Amygdala (tissue), 56 donors: ENCODE results near the gene MS4A6A.
"Not testable (repeated sequence)": the region's sequence is repeated elsewhere in the genome, so short reads cannot be mapped to it uniquely, and the experiment has no call there.

ENCODE experiments used
- DNase-seq, 56 donors: peaks; one replicate each; lab custom pipeline; 2025; lab: John Stamatoyannopoulos, UW

The MS4A6A gene

GRCh38 chr11:60130496-60130895 lies 52.4 kb downstream of the MS4A6A start:
- peak in 5 of 56 donors; percentile 1 to 33 (median 6) for DNase-seq

- no peak for DNase-seq
These were observed 53.0 kb downstream of the MS4A6A start for GRCh38 chr11:60129853-60130252.

- DNase-seq, result not testable (repeated sequence)
These were observed 54.0 kb downstream of the MS4A6A start for GRCh38 chr11:60128866-60129265.

- no peak for DNase-seq
These were observed 54.5 kb downstream of the MS4A6A start for GRCh38 chr11:60128376-60128775.

- no peak for DNase-seq
These were observed 55.5 kb downstream of the MS4A6A start for GRCh38 chr11:60127311-60127811.

GRCh38 chr11:60125956-60126585 lies 56.8 kb downstream of the MS4A6A start:
- no peak for DNase-seq

- DNase-seq, result no peak
These were observed 58.0 kb downstream of the MS4A6A start for GRCh38 chr11:60124802-60125432.
